ENCODE data around the gene TNFRSF1A.

The TNFRSF1A gene

GRCh38 chr12:6382371-6382770 is 40.5 kb upstream of the TNFRSF1A start:
- Histone ChIP-seq H3K9ac (ENCODE audit: low read depth, low read length, poor library complexity, severe bottlenecking) (no peak overlapping the region), H3K4me1 (ENCODE audit: insufficient read depth, low read length, poor library complexity, severe bottlenecking) (peaks cover 3% of the 10 kb centered on the region), H3F3A (ENCODE audit: low read depth) (no peaks in the 10 kb centered on the region), H3K9me2 (replicated peaks; ENCODE audit: low read depth, low read length) (no peaks in the 10 kb centered on the region), H2AFZ (ENCODE audit: low read length) (no peak overlapping the region), H4K20me1 (ENCODE audit: insufficient read depth, low read length, poor library complexity, severe bottlenecking) (no peaks in the 10 kb centered on the region), H3K36me3 (ENCODE audit: insufficient read depth, low read length) (no peaks in the 10 kb centered on the region), H3K79me2 (ENCODE audit: insufficient read depth, low read length) (no peaks in the 10 kb centered on the region), H3K27me3 (ENCODE audit: insufficient read depth, low read length, poor library complexity, severe bottlenecking) (no peaks in the 10 kb centered on the region), H3K4me3 (ENCODE audit: low read length, poor library complexity, severe bottlenecking) (no peak overlapping the region), H3K9me3 (ENCODE audit: insufficient read depth, low read depth, low read length) (no peaks in the 10 kb centered on the region), H3K4me2 (ENCODE audit: low read depth, low read length, poor library complexity, severe bottlenecking) (no peak overlapping the region)
- TF ChIP-seq, protein P1, sequence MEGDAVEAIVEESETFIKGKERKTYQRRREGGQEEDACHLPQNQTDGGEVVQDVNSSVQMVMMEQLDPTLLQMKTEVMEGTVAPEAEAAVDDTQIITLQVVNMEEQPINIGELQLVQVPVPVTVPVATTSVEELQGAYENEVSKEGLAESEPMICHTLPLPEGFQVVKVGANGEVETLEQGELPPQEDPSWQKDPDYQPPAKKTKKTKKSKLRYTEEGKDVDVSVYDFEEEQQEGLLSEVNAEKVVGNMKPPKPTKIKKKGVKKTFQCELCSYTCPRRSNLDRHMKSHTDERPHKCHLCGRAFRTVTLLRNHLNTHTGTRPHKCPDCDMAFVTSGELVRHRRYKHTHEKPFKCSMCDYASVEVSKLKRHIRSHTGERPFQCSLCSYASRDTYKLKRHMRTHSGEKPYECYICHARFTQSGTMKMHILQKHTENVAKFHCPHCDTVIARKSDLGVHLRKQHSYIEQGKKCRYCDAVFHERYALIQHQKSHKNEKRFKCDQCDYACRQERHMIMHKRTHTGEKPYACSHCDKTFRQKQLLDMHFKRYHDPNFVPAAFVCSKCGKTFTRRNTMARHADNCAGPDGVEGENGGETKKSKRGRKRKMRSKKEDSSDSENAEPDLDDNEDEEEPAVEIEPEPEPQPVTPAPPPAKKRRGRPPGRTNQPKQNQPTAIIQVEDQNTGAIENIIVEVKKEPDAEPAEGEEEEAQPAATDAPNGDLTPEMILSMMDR (conservative IDR thresholded peaks at IDR 0.05; ENCODE audit: low read length): no peak
- TF ChIP-seq EZH2phosphoT487 (IDR thresholded peaks at IDR 0.05; ENCODE audit: borderline replicate concordance): no peak

GRCh38 chr12:6380141-6381121 is 38.6 kb upstream of the TNFRSF1A start:
- no peak for TF ChIP-seq EZH2phosphoT487 (IDR thresholded peaks at IDR 0.05; ENCODE audit: borderline replicate concordance)
- TF ChIP-seq, protein P1 (conservative IDR thresholded peaks at IDR 0.05; ENCODE audit: low read length): no peak

GRCh38 chr12:6378709-6379472 is 37.0 kb upstream of the TNFRSF1A start:
- H4K20me1 ChIP-seq (ENCODE audit: insufficient read depth, low read length, poor library complexity, severe bottlenecking): no peaks in the 10 kb centered on the region
- no peaks in the 10 kb centered on the region for H3K9me2 ChIP-seq (replicated peaks; ENCODE audit: low read depth, low read length)
- no peaks in the 10 kb centered on the region for H3K9me3 ChIP-seq (ENCODE audit: insufficient read depth, low read depth, low read length)
- peaks cover 17% of the 10 kb centered on the region for H3K4me1 ChIP-seq (ENCODE audit: insufficient read depth, low read length, poor library complexity, severe bottlenecking)
- H3F3A ChIP-seq (ENCODE audit: low read depth): no peaks in the 10 kb centered on the region
- H2AFZ ChIP-seq (ENCODE audit: low read length): no peak overlapping the region
- no peak overlapping the region for H3K4me3 ChIP-seq (ENCODE audit: low read length, poor library complexity, severe bottlenecking)
- H3K27me3 ChIP-seq (ENCODE audit: insufficient read depth, low read length, poor library complexity, severe bottlenecking): no peaks in the 10 kb centered on the region
- TF ChIP-seq, protein P1 (conservative IDR thresholded peaks at IDR 0.05; ENCODE audit: low read length): no peak
- no peak for TF ChIP-seq EZH2phosphoT487 (IDR thresholded peaks at IDR 0.05; ENCODE audit: borderline replicate concordance)
- H3K4me2 ChIP-seq (ENCODE audit: low read depth, low read length, poor library complexity, severe bottlenecking): no peak overlapping the region
- H3K36me3 ChIP-seq (ENCODE audit: insufficient read depth, low read length): no peaks in the 10 kb centered on the region
- no peak overlapping the region for H3K9ac ChIP-seq (ENCODE audit: low read depth, low read length, poor library complexity, severe bottlenecking)
- no peaks in the 10 kb centered on the region for H3K79me2 ChIP-seq (ENCODE audit: insufficient read depth, low read length)

More at GRCh38 chr12:6380141-6381121, 38.6 kb upstream of the TNFRSF1A start:
- peaks cover 17% of the 10 kb centered on the region for H3K4me1 ChIP-seq (ENCODE audit: insufficient read depth, low read length, poor library complexity, severe bottlenecking)
- H3F3A ChIP-seq (ENCODE audit: low read depth): no peaks in the 10 kb centered on the region
- no peak overlapping the region for H3K4me3 ChIP-seq (ENCODE audit: low read length, poor library complexity, severe bottlenecking)
- H3K36me3 ChIP-seq (ENCODE audit: insufficient read depth, low read length): no peaks in the 10 kb centered on the region
- no peaks in the 10 kb centered on the region for H4K20me1 ChIP-seq (ENCODE audit: insufficient read depth, low read length, poor library complexity, severe bottlenecking)
- no peaks in the 10 kb centered on the region for H3K79me2 ChIP-seq (ENCODE audit: insufficient read depth, low read length)
- no peaks in the 10 kb centered on the region for H3K9me2 ChIP-seq (replicated peaks; ENCODE audit: low read depth, low read length)
- no peak overlapping the region for H3K4me2 ChIP-seq (ENCODE audit: low read depth, low read length, poor library complexity, severe bottlenecking)
- no peak overlapping the region for H3K9ac ChIP-seq (ENCODE audit: low read depth, low read length, poor library complexity, severe bottlenecking)
- H3K9me3 ChIP-seq (ENCODE audit: insufficient read depth, low read depth, low read length): no peaks in the 10 kb centered on the region
- H3K27me3 ChIP-seq (ENCODE audit: insufficient read depth, low read length, poor library complexity, severe bottlenecking): no peaks in the 10 kb centered on the region
- no peak overlapping the region for H2AFZ ChIP-seq (ENCODE audit: low read length)

Data from Loucy (cell line).